PFSK-1 (cell line): ENCODE measurements around the gene NUDT15. TPM values are rescaled to one million over a fixed set of nuclear protein-coding genes. Genes with fewer than 3 reads are reported as not detected.

Experiments used
- FOXP2 ChIP-seq: optimal IDR thresholded peaks from 2 replicates; pipeline ENCODE3; 2011; ENCODE audit warnings: borderline replicate concordance, control low read depth, inconsistent platforms; ENCODE audit not compliant: insufficient read depth; ENCODE audit errors: extremely low read length, extremely low read depth
- POLR2AphosphoS5 ChIP-seq: IDR thresholded peaks from 2 replicates; pipeline ENCODE4 v1.6.1; 2012; ENCODE audit warnings: low read depth, mild to moderate bottlenecking, control low read depth, low read length, moderate library complexity
- REST ChIP-seq, 2 experiments: IDR thresholded peaks; 2 replicates each; pipeline versions ENCODE4 v1.6.1 to v1.8.0; 2011 to 2012; ENCODE audit warnings: low read depth in 2 of 2, low read length in 2 of 2, control low read depth in 1 of 2, inconsistent platforms in 1 of 2, mild to moderate bottlenecking in 1 of 2, moderate library complexity in 1 of 2; ENCODE audit not compliant: insufficient read depth in 1 of 2
- SIN3A ChIP-seq: IDR thresholded peaks from 2 replicates; pipeline ENCODE4 v1.6.1; 2012; ENCODE audit warnings: mild to moderate bottlenecking, low read length, moderate library complexity, borderline replicate concordance; ENCODE audit not compliant: insufficient read depth
- TAF1 ChIP-seq: IDR thresholded peaks from 2 replicates; pipeline ENCODE4 v1.6.1; 2012; ENCODE audit warnings: low read length, control low read depth, borderline replicate concordance; ENCODE audit not compliant: insufficient read depth
- polyA plus RNA-seq: library from polyadenylated mRNA; unstranded; fragments of >200 nt; gene quantifications from one replicate; pipeline ENCODE4 v1.2.1, GENCODE V29; 2012; ENCODE audit warnings: low read depth, missing spikeins; ENCODE audit not compliant: insufficient read length

Gene NUDT15
- 3.6 TPM for polyA plus RNA-seq

- TF ChIP-seq REST (IDR thresholded peaks at IDR 0.05; ENCODE audit: insufficient read depth in 1 of 2, low read depth in 2 of 2, low read length in 2 of 2) (peak in 1 of 2 experiments; percentile 50; a peak in 1 of 4 replicates), SIN3A (peak; percentile 65; the same call in 1 of the 2 replicates), POLR2AphosphoS5 (peak; percentile 92), FOXP2 (peak; percentile 30), TAF1 (peak; percentile 76; the same call in 1 of the 2 replicates)
Observed at GRCh38 chr13:48037346-48038173, at the start of gene NUDT15. Gene NUDT15 (plus strand): TSS chr13:48037726. CDS start chr13:48037747, 21 bp downstream.

- no peak for TF ChIP-seq TAF1
- no peak for TF ChIP-seq SIN3A
- TF ChIP-seq REST (IDR thresholded peaks at IDR 0.05; ENCODE audit: insufficient read depth in 1 of 2, low read depth in 2 of 2, low read length in 2 of 2) = no peak
Observed at GRCh38 chr13:47990427-47990826, 47.1 kb upstream of the NUDT15 start.

- TF ChIP-seq REST (IDR thresholded peaks at IDR 0.05; ENCODE audit: insufficient read depth in 1 of 2, low read depth in 2 of 2, low read length in 2 of 2) = no peak
- no peak for TF ChIP-seq TAF1
- no peak for TF ChIP-seq POLR2AphosphoS5
- TF ChIP-seq FOXP2 = no peak
- TF ChIP-seq SIN3A = no peak
Observed at GRCh38 chr13:47990920-47991466, 46.5 kb upstream of the NUDT15 start.

DNA sequence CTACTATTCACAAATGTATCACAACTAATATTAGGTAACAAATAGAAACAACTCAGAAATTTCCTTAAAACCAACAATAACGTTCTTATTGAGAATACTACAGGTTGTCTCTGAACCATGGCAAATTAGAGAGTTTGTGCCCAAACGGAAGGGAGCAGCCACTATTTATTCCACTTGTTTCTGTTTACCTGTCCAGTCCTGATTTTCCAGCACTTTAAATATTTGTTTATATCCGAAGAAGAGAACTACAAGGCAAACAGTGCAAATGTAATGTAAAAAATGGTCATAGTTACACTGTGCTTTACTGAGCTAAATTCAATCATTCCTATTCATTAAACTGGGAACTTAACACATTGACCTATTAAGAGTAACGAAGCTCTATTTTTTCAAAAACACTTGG is 45.7 kb upstream of the NUDT15 start:
- TF ChIP-seq FOXP2 (no peak), REST (IDR thresholded peaks at IDR 0.05; ENCODE audit: insufficient read depth in 1 of 2, low read depth in 2 of 2, low read length in 2 of 2) (no peak), SIN3A (no peak), POLR2AphosphoS5 (no peak), TAF1 (no peak)
